Upper lobe of right lung (tissue), 1 donor: ENCODE data around the gene ZNF277. TPM values are rescaled to one million over a fixed set of nuclear protein-coding genes. Genes with fewer than 3 reads are reported as not detected.

ENCODE experiments used
- ATAC-seq: fragments of 200-7000 bp; cut with Tn5 transposase; one replicate; pipeline ENCODE4 v1.9.1; 2020; ENCODE audit warnings: mild to moderate bottlenecking, moderate library complexity
- DNase-seq: peaks from one replicate; pipeline ENCODE4 v3.0.0-alpha.2; 2020
- H3K27ac ChIP-seq: fragments of 200-600 bp; one replicate; pipeline ENCODE4 v1.8.0; 2022
- H3K27me3 ChIP-seq: fragments of 200-600 bp; one replicate; pipeline ENCODE4 v1.8.0; 2022; ENCODE audit warnings: mild to moderate bottlenecking
- H3K36me3 ChIP-seq: fragments of 200-600 bp; one replicate; pipeline ENCODE4 v1.8.0; 2022
- H3K4me1 ChIP-seq: fragments of 200-600 bp; one replicate; pipeline ENCODE4 v1.8.0; 2022
- H3K4me3 ChIP-seq: fragments of 200-600 bp; one replicate; pipeline ENCODE4 v1.8.0; 2022; ENCODE audit warnings: mild to moderate bottlenecking
- H3K9me3 ChIP-seq: fragments of 200-600 bp; one replicate; pipeline ENCODE4 v1.8.0; 2022
- CTCF ChIP-seq: fragments of 200-600 bp; IDR thresholded peaks from one replicate; pipeline ENCODE4 v1.8.0; 2022; ENCODE audit warnings: antibody characterized with exemption
- intact Hi-C: fragments of 100-400 bp; cut with DNase I; formaldehyde crosslinking; loops from one replicate; pipeline ENCODE4 v1.11.0; 2022
- total RNA-seq: library from RNA; stranded (reverse); fragmentation: NEBNext Ultra II Directional; extraction: Animal tissue kit (Norgen Biotek cat#: 25700); gene quantifications from one replicate; pipeline ENCODE4 v1.2.1, GENCODE V29; 2021
- donor health status: DM: no; HTN: yes; CAD: no; lungs with severe emphysema.

The ZNF277 gene
- total RNA-seq, 1 donor from 2014 or later, result 31.0 TPM

GRCh38 chr7:112185005-112185834 is 21.3 kb upstream of the ZNF277 start:
- H3K4me3 ChIP-seq, result no peak overlapping the region
- peaks cover 40% of the 10 kb centered on the region for H3K4me1 ChIP-seq
- H3K27me3 ChIP-seq, result no peaks in the 10 kb centered on the region
- no peak for TF ChIP-seq CTCF
- DNase-seq (no peak), ATAC-seq (no peak)
- H3K9me3 ChIP-seq, result no peaks in the 10 kb centered on the region
- H3K27ac ChIP-seq, result no peak overlapping the region
- intact Hi-C loops, result no loop called here
- no peaks in the 10 kb centered on the region for H3K36me3 ChIP-seq

GRCh38 chr7:112186300-112186699 is 20.2 kb upstream of the ZNF277 start:
- no peak for DNase-seq
- Histone ChIP-seq H3K27ac (no peak overlapping the region), H3K9me3 (no peaks in the 10 kb centered on the region), H3K27me3 (no peaks in the 10 kb centered on the region), H3K36me3 (no peaks in the 10 kb centered on the region), H3K4me3 (no peak overlapping the region), H3K4me1 (peaks cover 34% of the 10 kb centered on the region)
- intact Hi-C loops, result no loop called here
- TF ChIP-seq CTCF, result no peak
- ATAC-seq, result no peak

- no peak for ATAC-seq
- no peaks in the 10 kb centered on the region for H3K36me3 ChIP-seq
- no peak overlapping the region for H3K27ac ChIP-seq
- H3K27me3 ChIP-seq, result no peaks in the 10 kb centered on the region
- H3K9me3 ChIP-seq, result no peaks in the 10 kb centered on the region
- H3K4me1 ChIP-seq, result peaks cover 29% of the 10 kb centered on the region
- no peak for TF ChIP-seq CTCF
- DNase-seq, result no peak
- intact Hi-C loops, result no loop called here
- no peak overlapping the region for H3K4me3 ChIP-seq
These were observed 18.2 kb upstream of the ZNF277 start for GRCh38 chr7:112188257-112188656.

GRCh38 chr7:112189691-112190090 is 16.8 kb upstream of the ZNF277 start:
- H3K36me3 ChIP-seq, result no peaks in the 10 kb centered on the region
- intact Hi-C loops, result no loop called here
- H3K4me3 ChIP-seq, result no peak overlapping the region
- DNase-seq (no peak), ATAC-seq (no peak)
- H3K9me3 ChIP-seq, result no peaks in the 10 kb centered on the region
- no peak for TF ChIP-seq CTCF
- H3K27me3 ChIP-seq, result no peaks in the 10 kb centered on the region
- no peak overlapping the region for H3K27ac ChIP-seq
- peaks cover 18% of the 10 kb centered on the region for H3K4me1 ChIP-seq

- Histone ChIP-seq H3K9me3 (no peaks in the 10 kb centered on the region), H3K4me1 (peaks cover 18% of the 10 kb centered on the region), H3K27ac (no peak overlapping the region), H3K36me3 (no peaks in the 10 kb centered on the region), H3K4me3 (no peak overlapping the region), H3K27me3 (no peaks in the 10 kb centered on the region)
- intact Hi-C loops, result no loop called here
- DNase-seq (no peak), ATAC-seq (no peak)
- TF ChIP-seq CTCF, result no peak
These were observed 16.4 kb upstream of the ZNF277 start for GRCh38 chr7:112190120-112190519.
